Neural cell (in vitro differentiated cells): Measurements from ENCODE around the gene AARS2. TPM values are rescaled to one million over a fixed set of nuclear protein-coding genes. Genes with fewer than 3 reads are reported as not detected.
A peak's percentile ranks its signal among the peaks of the same experiment; 100 is the strongest.

Experiments
- H2AFZ ChIP-seq: fragments of 200-600, 300-800 bp; sonication (generic), shearing (Covaris generic); 2 replicates; pipeline ENCODE4 v1.6.0; 2014; ENCODE audit warnings: low read depth, mild to moderate bottlenecking, antibody characterized with exemption, low read length, moderate library complexity
- H3F3A ChIP-seq: fragments of 200-600 bp; shearing (Covaris generic); 2 replicates; pipeline ENCODE4 v1.6.1; 2016; ENCODE audit warnings: mild to moderate bottlenecking, moderate library complexity, mixed read lengths, antibody characterized with exemption, low read length; ENCODE audit not compliant: insufficient read depth, poor library complexity, severe bottlenecking
- H3K27ac ChIP-seq: fragments of 200-600, 300-800 bp; sonication (generic), shearing (Covaris generic); 2 replicates; pipeline ENCODE4 v1.5.1; 2014; ENCODE audit warnings: mild to moderate bottlenecking, low read length, moderate library complexity
- H3K27me3 ChIP-seq: fragments of 300-800, 200-600 bp; sonication (generic), shearing (Covaris generic); 2 replicates; pipeline ENCODE4 v1.6.0; 2014; ENCODE audit warnings: mild to moderate bottlenecking, low read depth, low read length, moderate library complexity; ENCODE audit not compliant: insufficient read depth
- H3K36me3 ChIP-seq: fragments of 300-800, 200-600 bp; sonication (generic), shearing (Covaris generic); 2 replicates; pipeline ENCODE4 v1.5.1; 2014; ENCODE audit warnings: mild to moderate bottlenecking, antibody characterized with exemption, low read length, moderate library complexity; ENCODE audit not compliant: insufficient read depth
- H3K4me2 ChIP-seq: fragments of 300-800, 200-600 bp; sonication (generic), shearing (Covaris generic); 2 replicates; pipeline ENCODE4 v1.6.0; 2014; ENCODE audit warnings: mild to moderate bottlenecking, low read length
- H3K4me3 ChIP-seq: fragments of 300-800, 200-600 bp; sonication (generic), shearing (Covaris generic); 2 replicates; pipeline ENCODE4 v1.5.1; 2014; ENCODE audit warnings: mild to moderate bottlenecking, low read length, moderate library complexity
- H3K79me2 ChIP-seq: fragments of 200-600 bp; shearing (Covaris generic); replicated peaks from 2 replicates; pipeline ENCODE4 v1.6.0; 2014; ENCODE audit warnings: mild to moderate bottlenecking, low read length, moderate library complexity; ENCODE audit not compliant: insufficient read depth
- H3K9ac ChIP-seq: fragments of 300-800, 200-600 bp; sonication (generic), shearing (Covaris generic); 2 replicates; pipeline ENCODE4 v1.6.1; 2016; ENCODE audit warnings: mild to moderate bottlenecking, low read length, mixed read lengths
- H3K9me2 ChIP-seq: fragments of 200-600 bp; shearing (Covaris generic); 2 replicates; pipeline ENCODE4 v1.6.1; 2016; ENCODE audit warnings: mild to moderate bottlenecking, low read length, mixed read lengths; ENCODE audit not compliant: insufficient read depth
- H3K9me3 ChIP-seq: fragments of 200-600, 300-800 bp; sonication (generic), shearing (Covaris generic); 2 replicates; pipeline ENCODE4 v1.6.1; 2016; ENCODE audit warnings: mild to moderate bottlenecking, mixed run types, low read length, moderate library complexity, mixed read lengths
- H4K20me1 ChIP-seq: fragments of 200-600 bp; shearing (Covaris generic); 2 replicates; pipeline ENCODE4 v1.6.1; 2016; ENCODE audit warnings: mild to moderate bottlenecking, mixed run types; ENCODE audit not compliant: insufficient read depth
- EP300 ChIP-seq: fragments of 450-650 bp; conservative IDR thresholded peaks from 2 replicates; pipeline ENCODE4 v1.6.1; 2014; ENCODE audit warnings: antibody characterized with exemption, mild to moderate bottlenecking, moderate library complexity; ENCODE audit not compliant: poor library complexity, severe bottlenecking
- EZH2 ChIP-seq: fragments of 200-600, 300-800 bp; shearing (Covaris generic), sonication (generic); IDR thresholded peaks from 2 replicates; pipeline ENCODE4 v1.6.1; 2014; ENCODE audit warnings: antibody characterized with exemption, low read length, borderline replicate concordance, mild to moderate bottlenecking; ENCODE audit not compliant: insufficient read depth, poor library complexity, severe bottlenecking
- MXI1 ChIP-seq: fragments of 450-650 bp; conservative IDR thresholded peaks from 2 replicates; pipeline ENCODE4 v1.6.1; 2014; ENCODE audit warnings: antibody characterized with exemption, mild to moderate bottlenecking; ENCODE audit not compliant: poor library complexity, severe bottlenecking
- POLR2AphosphoS5 ChIP-seq: IDR thresholded peaks from 2 replicates; pipeline ENCODE4 v1.6.1; 2012
- RAD21 ChIP-seq: fragments of 450-650 bp; conservative IDR thresholded peaks from 2 replicates; pipeline ENCODE4 v1.6.1; 2014; ENCODE audit warnings: antibody characterized with exemption, mild to moderate bottlenecking, moderate library complexity
- SMC3 ChIP-seq: fragments of 450-650 bp; conservative IDR thresholded peaks from 2 replicates; pipeline ENCODE4 v1.6.1; 2014; ENCODE audit warnings: antibody characterized with exemption, mild to moderate bottlenecking, moderate library complexity; ENCODE audit not compliant: poor library complexity
- TAF1 ChIP-seq: IDR thresholded peaks from 2 replicates; pipeline ENCODE4 v1.6.1; 2012; ENCODE audit warnings: low read depth
- polyA plus RNA-seq: library from polyadenylated mRNA; depleted of rRNA; stranded (reverse); fragments of >200 nt; gene quantifications from 2 replicates; pipeline ENCODE4 v1.2.3, GENCODE V29; 2014
- TF ChIP-seq, protein P1 (sequence below): fragments of 450-650 bp; IDR thresholded peaks from 2 replicates; pipeline ENCODE4 v1.5.1; 2014; ENCODE audit warnings: antibody characterized with exemption, mild to moderate bottlenecking, moderate library complexity; ENCODE audit not compliant: poor library complexity, severe bottlenecking
- TF ChIP-seq, protein P2 (sequence below): IDR thresholded peaks from 2 replicates; pipeline ENCODE4 v1.6.1; 2012; ENCODE audit warnings: borderline replicate concordance

The AARS2 gene
- polyA plus RNA-seq, 1 donor from 2014 or later = 12.6 TPM

DNA sequence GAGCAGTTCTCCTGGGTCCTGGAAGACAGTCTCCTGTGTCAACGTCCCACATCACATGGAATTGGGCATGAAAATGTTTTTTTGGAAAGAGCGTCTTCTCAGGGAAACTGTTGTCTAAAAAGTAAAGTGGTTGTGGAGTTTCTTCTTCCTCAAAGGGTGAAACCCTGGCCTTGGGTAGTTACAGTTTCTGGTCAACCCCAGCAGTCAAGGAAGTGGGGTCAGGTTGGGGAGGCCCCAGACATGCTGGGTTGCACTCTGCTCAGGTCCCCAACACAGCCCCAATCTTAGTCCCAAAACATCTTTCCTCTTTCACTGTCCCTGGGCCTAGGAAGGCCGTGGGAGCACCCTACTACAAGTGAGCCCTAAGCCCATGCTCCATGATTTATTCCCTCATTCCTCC is 46.8 kb downstream of the AARS2 start:
- H3K79me2 ChIP-seq = peaks cover 16% of the 10 kb centered on the region
- no peak for TF ChIP-seq POLR2AphosphoS5
- no peak for TF ChIP-seq SMC3
- no peak for TF ChIP-seq EZH2
- TF ChIP-seq RAD21 = no peak
- TF ChIP-seq MXI1 = no peak
- TF ChIP-seq, protein P1, sequence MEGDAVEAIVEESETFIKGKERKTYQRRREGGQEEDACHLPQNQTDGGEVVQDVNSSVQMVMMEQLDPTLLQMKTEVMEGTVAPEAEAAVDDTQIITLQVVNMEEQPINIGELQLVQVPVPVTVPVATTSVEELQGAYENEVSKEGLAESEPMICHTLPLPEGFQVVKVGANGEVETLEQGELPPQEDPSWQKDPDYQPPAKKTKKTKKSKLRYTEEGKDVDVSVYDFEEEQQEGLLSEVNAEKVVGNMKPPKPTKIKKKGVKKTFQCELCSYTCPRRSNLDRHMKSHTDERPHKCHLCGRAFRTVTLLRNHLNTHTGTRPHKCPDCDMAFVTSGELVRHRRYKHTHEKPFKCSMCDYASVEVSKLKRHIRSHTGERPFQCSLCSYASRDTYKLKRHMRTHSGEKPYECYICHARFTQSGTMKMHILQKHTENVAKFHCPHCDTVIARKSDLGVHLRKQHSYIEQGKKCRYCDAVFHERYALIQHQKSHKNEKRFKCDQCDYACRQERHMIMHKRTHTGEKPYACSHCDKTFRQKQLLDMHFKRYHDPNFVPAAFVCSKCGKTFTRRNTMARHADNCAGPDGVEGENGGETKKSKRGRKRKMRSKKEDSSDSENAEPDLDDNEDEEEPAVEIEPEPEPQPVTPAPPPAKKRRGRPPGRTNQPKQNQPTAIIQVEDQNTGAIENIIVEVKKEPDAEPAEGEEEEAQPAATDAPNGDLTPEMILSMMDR = no peak
- TF ChIP-seq, protein P2, sequence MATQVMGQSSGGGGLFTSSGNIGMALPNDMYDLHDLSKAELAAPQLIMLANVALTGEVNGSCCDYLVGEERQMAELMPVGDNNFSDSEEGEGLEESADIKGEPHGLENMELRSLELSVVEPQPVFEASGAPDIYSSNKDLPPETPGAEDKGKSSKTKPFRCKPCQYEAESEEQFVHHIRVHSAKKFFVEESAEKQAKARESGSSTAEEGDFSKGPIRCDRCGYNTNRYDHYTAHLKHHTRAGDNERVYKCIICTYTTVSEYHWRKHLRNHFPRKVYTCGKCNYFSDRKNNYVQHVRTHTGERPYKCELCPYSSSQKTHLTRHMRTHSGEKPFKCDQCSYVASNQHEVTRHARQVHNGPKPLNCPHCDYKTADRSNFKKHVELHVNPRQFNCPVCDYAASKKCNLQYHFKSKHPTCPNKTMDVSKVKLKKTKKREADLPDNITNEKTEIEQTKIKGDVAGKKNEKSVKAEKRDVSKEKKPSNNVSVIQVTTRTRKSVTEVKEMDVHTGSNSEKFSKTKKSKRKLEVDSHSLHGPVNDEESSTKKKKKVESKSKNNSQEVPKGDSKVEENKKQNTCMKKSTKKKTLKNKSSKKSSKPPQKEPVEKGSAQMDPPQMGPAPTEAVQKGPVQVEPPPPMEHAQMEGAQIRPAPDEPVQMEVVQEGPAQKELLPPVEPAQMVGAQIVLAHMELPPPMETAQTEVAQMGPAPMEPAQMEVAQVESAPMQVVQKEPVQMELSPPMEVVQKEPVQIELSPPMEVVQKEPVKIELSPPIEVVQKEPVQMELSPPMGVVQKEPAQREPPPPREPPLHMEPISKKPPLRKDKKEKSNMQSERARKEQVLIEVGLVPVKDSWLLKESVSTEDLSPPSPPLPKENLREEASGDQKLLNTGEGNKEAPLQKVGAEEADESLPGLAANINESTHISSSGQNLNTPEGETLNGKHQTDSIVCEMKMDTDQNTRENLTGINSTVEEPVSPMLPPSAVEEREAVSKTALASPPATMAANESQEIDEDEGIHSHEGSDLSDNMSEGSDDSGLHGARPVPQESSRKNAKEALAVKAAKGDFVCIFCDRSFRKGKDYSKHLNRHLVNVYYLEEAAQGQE = no peak

DNA sequence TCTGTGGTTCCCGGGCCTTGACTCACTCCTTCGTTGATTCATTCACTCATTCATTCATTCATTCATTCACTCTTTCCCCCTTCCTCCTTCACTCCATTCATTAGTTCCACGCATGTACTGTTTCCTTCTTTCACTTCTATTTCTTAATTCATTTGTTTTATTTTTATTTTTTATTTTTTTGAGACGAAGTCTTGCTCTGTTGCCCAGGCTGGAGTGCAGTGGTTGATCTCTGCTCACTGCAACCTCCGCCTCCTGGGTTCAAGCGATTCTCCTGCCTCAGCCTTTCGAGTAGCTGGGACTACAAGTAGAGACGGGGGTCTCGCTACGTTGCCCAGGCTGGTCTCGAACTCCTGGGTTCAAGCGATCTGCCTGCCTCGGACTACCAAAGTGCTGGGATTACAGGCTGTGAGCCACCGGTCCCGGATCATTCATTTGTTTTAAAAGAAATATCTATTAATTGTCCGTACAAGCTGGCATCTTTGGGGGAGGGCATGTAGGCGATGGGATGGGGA is 47.4 kb downstream of the AARS2 start:
- Histone ChIP-seq H3K9me3 (no peaks in the 10 kb centered on the region), H3F3A (no peaks in the 10 kb centered on the region), H3K27ac (peak overlapping the region; percentile 44), H3K9ac (peak overlapping the region; percentile 79), H3K36me3 (no peaks in the 10 kb centered on the region), H3K4me3 (peak overlapping the region; percentile 96), H3K79me2 (peaks cover 14% of the 10 kb centered on the region), H3K4me2 (no peak overlapping the region), H3K9me2 (no peaks in the 10 kb centered on the region), H3K27me3 (no peaks in the 10 kb centered on the region), H4K20me1 (peaks cover 4% of the 10 kb centered on the region), H2AFZ (no peak overlapping the region)
- TF ChIP-seq TAF1 = no peak
- no peak for TF ChIP-seq MXI1
- TF ChIP-seq, protein P1 = no peak
- TF ChIP-seq SMC3 = no peak
- TF ChIP-seq RAD21 = no peak
- no peak for TF ChIP-seq EP300
- TF ChIP-seq, protein P2 = no peak
- no peak for TF ChIP-seq EZH2
- TF ChIP-seq POLR2AphosphoS5 = no peak

More for the DNA sequence above, 46.8 kb downstream of the AARS2 start:
- Histone ChIP-seq H3K4me3 (no peak overlapping the region), H3K9me2 (no peaks in the 10 kb centered on the region), H3K36me3 (no peaks in the 10 kb centered on the region), H4K20me1 (peaks cover 4% of the 10 kb centered on the region), H3K9ac (no peak overlapping the region), H3K27ac (no peak overlapping the region), H3F3A (no peaks in the 10 kb centered on the region), H3K27me3 (no peaks in the 10 kb centered on the region), H3K9me3 (no peaks in the 10 kb centered on the region), H3K4me2 (no peak overlapping the region), H2AFZ (no peak overlapping the region)
